Measurements from ENCODE around the gene ARL6IP1.
A peak's percentile ranks its signal among the peaks of the same experiment; 100 is the strongest.
"Not testable (repeated sequence)": the region's sequence is repeated elsewhere in the genome, so short reads cannot be mapped to it uniquely, and the experiment has no call there.

The ARL6IP1 gene

DNA sequence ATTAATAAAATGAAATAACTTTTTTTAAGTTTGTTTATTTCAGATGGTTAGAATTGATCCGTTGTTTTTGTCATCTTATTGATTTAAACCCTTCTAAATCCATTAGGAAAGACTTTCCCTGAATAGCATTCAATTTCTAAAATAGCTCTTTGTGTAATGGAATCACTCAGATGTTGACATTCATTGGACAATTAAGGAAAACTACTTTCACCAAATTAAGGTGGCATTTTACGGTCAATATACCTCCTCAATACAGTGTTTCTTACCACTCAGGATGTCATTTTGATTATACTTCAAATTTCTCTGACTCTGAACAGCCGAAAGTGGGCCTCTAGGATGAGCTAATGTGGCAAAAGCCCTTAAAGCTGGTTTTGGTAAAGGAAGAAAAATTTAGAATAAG is 1.8 kb downstream of the ARL6IP1 start:
- no peak for DNase-seq (ENCODE audit: low read depth)

DNA sequence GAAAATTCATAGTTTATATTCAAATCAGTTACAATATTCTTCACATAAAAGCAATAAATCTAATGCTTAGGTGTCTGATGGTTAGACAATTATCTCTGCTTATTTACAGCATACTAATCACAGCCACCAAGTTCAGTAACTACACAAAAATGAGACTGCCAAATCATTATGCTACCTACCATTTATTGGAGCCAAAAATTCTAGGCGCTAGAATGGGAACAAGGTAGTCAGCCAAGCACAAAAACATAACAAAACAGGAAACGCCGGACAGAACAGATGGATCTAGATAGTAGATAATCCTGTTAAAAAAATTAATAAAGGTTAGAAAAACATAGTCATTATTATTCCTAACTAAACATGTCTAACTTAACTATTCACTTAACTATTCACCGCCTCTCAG is 3.6 kb downstream of the ARL6IP1 start:
- no peak for DNase-seq (ENCODE audit: low read depth)

DNA sequence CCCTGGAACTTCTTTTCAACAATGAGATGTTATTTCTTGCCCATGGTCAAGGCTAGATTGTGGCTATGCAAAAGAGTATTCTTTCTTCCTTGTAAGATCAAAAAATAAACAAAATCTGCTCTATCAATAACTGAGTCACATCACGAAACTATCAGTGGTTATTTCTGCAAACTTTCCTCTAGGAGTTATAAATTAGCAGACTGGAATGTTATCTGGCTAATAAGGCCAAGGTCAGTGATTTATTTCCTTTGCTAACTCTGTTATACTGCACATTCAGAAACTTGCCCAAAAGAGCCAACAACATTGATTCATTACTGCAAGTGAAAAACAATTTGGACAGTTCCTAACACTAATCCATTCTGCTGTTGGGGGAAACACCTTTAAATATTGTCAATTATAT is 5.0 kb downstream of the ARL6IP1 start:
- no peak for DNase-seq (ENCODE audit: low read depth)

DNA sequence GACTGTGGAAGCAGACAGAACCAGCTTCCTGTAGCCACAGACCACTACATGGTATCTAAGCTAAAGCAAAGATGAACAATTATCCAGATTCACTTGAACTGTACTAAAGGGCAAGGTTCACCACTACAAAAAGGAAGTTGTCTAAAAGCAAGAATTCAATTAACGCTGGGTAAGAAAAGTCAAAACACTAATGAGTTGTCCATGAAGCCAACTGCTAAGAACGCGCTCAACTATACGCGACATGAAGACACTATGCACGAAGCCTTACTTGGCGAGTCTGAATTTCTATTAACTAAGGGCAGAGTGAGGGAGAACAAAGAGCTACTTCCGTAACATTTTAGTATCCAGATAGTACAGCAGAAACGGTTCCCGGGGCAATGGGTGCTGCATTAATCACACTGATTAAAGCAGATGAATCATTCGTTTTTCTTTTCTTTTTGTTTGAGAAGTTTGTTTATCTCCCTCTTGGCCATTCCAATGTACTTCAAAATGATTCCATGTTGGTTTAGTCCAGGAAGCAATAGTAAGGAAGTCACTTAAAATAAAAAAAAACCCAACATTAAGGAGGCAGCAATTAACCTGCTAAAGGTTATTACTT is 8.4 kb downstream of the ARL6IP1 start:
- no peak for DNase-seq (ENCODE audit: low read depth)

DNA sequence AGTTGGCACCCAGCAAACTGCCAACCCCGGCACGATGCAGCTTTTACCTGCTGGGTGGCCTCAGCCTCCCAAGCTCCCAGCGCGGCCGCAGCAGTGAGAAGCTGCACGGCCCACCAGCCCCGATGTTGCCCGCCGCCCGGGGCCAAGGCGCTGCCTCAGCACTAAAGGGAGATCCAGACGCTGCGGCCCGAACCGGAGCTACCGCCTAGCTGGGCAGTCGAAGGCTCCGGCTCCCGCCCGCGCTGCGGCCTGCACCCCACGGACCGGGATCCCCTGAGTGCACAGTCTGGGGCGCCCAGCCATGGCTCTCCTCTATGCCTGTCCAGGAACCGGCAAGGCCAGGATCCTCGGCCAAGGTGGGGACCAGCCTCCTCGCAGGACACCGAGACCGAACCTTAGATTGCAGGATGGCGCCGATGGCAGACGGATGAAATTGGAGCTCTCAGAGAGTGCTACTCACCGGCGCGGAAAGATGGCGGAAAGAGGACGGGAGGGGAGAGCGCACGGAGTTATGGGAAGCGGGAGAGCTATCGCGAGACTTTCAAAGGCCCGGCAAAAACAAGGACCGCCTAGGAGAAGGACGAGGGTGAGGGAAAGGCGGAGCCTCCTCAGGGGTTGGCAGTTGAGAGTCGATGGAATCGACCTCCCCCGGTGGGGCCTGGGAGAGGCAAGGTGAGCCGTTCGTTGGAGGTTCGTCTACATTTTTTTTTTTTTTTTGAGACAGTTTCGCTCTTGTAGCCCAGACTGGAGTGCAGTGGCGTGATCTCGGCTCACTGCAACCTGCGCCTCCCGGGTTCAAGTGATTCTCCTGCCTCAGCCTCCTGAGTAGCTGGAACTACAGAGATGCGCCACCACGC is 11.3 kb downstream of the ARL6IP1 start, which contains the start of gene RPS15A:
Gene RPS15A, minus strand, starts transcription at position 485 of the 857 bp plus-strand sequence. CDS start 1,221 bp downstream, outside the sequence.
- DNase-seq (ENCODE audit: low read depth): peak; percentile 88

DNA sequence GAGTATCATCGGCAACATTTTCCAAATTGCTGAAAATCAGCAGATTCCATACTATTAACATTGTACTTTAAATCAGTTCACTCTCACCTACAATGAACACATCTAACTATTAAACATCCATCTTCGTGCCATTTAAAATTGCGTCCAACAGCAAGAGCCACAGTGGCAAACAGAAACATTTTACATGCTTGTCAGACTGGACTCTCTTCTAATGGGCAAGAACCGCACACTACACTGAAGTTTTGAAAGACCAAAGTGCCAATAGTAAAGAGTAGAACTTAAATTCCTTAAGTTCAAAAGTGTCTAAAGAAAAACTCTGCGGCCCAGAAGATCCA is 11.9 kb downstream of the ARL6IP1 start:
- DNase-seq (ENCODE audit: low read depth): no peak

DNA sequence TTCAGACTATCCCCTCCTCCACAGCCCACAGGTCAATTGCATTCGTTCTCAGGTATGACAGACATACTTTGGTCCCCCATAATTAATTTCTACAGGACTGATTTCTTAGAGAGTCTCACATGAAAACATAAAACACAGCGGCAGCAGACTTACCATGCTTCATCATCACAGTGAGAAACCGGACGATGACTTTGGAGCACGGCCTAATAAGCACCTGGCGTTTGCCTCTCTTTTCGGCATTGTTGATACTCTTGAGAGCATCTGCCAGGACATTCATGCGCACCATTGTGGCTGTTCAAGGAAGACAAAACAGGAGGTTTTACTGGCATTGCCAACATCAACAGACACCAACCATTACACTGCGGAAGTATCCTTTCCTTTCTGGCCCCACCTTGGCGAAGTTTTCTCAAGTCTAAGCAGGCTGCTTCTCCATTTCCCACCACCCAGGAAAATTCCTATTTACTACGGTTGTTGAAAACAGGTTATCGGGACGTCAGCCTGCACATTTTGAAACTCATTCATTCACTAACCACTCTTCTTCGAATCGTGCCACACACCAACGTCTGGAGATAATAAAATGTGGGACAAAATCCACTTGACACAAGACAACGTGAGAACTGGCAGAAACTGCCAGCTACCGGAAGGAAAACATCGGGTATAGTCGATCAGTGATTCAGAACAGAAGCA is 12.4 kb downstream of the ARL6IP1 start:
- DNase-seq (ENCODE audit: low read depth): no peak

DNA sequence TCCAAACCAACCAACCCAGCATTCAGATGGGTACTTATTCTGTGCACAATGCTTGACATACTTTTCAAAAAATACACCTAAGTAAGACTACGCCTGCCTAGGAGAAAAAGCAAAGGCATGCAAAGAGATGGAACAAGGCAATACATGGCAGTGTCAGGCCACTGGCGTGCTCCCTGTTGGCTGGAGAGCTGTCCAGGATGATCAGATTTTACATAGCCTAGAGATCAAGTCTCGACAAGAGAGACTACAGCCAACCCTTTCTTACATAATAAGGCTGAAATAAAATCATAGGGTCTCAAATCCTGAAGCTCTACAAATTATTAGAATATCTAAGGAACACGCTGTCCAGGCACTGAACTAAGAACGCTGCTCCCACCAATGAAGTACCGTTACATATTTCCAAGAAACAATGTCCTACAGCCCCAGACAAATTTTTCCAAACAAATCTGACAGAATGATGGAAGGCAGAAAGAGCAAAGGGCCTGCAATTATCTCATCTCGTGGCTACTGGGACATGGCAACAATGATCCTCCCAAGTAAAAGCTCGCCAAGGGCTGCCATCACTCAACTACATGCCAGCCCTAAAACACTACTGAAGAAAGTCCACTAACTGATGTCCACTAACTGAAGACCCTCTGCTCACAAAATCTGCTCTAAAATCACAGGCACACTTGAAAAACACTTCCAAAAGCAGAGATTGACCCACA is 16.3 kb downstream of the ARL6IP1 start:
- DNase-seq (ENCODE audit: low read depth): no peak

DNA sequence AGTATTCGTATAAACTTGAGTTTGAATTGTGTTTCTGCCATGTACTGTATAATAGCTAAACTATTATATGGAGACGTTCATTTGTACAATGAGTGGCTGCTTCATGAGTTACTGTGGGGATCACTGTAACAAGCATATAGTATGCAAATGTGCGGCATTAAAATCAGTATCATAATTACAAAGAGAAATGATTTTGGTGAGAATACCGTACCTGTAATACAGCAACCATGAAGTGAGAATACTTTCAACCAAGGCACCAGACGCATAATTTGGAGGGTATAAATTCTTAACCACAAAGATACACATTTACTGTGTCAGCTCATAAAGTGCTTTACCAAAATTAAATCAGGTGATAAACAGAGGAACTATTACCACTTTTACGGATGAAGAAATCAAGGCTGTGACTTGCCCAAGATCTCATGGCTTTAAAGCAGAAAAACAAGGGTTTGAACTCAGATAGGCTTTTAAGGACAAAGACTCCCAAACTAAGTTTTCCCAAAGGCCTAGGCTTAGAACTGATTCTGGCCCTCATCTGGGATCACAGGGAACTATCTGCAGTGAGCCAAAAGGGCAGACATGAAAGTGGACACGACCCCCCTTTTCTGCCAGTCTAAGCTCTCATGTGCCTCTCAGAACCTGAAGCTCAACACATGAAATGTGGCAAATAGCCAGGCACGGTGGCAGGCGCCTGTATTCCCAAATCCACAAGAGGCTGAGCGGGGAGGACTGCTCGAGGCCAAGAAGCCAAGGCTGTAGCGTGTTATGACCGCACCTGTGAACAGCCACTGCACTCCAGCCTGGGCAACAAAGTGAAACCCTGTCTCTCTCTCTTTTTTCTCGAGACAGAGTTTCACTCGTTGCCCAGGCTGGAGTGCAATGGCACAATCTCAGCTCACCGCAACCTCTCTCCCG is 17.7 kb downstream of the ARL6IP1 start:
- DNase-seq (ENCODE audit: low read depth): no peak

DNA sequence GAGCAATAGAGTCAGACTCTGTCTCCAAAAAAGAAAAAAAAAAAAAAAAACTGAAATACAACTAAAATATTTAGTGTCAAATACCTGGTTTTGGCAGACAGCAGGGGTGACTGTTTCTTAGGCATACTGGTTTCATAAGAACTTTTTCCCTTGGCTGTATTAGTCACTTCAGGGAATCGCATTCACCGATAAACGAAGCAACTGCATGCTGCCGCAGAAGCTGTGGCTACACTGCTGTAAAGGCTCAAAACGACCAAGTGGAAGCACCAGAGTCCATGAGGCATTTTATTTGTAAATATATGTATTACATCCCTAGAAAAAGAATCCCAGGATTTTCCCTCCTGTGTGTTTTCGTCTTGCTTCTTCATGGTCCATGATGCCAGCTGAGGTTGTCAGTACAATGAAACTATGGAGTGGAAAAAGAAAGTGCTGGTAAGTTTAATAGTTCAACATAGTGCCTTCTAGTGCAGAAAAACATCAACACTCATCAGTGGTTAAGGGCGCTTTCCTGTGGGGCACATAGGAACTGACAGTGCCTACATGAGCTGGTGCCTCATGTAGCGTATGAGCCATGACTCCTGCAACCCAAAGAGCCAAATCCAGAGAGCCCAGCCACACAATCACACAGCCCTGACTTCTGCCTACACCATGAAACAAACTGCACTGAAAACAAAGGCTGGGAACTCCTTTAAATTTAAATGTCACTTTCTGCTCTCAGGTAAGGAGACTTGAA is 18.5 kb downstream of the ARL6IP1 start:
- DNase-seq (ENCODE audit: low read depth): no peak

DNA sequence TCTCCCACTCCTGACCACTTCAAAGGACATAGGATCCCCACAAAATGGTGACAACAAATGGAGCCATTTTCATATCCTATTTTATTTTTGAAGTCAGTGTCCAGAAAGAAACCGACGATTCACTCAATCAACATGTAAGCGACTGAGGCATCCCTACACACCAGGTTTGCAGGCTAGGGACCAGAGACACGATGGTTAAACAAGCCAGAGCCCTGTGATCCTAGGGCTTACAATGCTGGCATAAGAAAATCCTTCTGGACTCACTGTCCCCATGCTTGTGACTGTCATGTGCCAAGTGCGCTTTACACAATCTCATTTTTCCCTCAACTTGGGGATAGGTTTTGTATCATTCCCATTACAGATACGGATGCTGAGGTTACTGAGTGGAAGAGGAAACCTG is 20.1 kb downstream of the ARL6IP1 start:
- not testable (repeated sequence) for DNase-seq (ENCODE audit: low read depth)

DNA sequence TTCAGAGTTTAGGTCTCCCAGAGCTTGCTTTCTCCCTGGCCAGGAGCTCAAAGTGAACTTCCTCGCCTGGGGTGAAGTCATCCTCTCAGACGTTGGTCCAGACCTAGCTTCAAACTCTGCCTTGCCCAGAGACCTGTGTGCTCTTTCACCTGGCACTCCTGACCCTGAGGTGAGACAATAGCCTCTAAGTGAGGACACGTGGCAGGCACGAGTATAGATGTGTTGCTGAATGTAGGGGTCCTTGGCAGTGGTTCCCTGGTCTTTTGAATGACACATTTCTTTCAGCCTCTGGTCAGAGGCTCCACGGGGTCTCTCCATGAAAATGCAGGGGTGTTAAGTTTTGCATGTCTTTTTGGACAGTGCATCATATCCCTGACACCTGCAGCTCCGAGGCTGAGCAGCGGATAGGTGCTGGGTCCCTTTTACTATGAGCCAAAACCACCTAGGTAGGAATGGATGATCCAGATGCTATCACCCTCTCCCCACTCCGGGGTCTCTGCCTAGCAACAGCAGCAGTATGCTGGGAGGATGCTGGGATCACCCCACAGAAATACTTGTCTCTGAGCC is 20.8 kb downstream of the ARL6IP1 start:
- not testable (repeated sequence) for DNase-seq (ENCODE audit: low read depth)

DNA sequence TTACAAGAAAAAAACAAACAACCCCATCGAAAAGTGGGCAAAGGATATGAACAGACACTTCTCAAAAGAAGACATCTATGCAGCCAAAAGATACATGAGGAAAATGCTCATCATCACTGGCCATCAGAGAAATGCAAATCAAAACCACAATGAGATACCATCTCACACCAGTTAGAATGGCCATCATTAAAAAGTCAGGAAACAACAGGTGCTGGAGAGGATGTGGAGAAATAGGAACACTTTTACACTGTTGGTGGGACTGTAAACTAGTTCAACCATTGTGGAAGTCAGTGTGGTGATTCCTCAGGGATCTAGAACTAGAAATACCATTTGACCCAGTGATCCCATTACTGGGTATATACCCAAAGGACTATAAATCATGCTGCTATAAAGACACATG is 23.7 kb downstream of the ARL6IP1 start:
- not testable (repeated sequence) for DNase-seq (ENCODE audit: low read depth)

DNA sequence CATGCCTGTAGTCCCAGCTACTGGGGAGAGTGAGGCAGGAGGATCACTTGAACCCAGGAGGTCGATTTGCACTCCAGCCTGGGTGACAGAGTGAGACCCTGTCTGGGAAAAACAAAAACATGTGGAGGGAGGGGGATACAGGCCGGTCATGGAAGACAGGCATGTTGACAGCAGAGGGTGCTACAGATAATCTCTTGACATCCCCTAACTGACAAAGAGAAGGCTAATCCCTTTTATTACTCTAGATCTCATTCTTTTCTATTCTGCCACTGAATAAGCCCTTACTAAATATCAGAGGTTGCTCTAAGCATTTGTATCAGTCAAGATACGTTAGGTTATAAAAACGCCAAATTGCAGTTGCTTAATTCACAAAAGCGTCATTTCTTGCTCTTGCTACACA is 25.0 kb downstream of the ARL6IP1 start:
- DNase-seq (ENCODE audit: low read depth): not testable (repeated sequence)

DNA sequence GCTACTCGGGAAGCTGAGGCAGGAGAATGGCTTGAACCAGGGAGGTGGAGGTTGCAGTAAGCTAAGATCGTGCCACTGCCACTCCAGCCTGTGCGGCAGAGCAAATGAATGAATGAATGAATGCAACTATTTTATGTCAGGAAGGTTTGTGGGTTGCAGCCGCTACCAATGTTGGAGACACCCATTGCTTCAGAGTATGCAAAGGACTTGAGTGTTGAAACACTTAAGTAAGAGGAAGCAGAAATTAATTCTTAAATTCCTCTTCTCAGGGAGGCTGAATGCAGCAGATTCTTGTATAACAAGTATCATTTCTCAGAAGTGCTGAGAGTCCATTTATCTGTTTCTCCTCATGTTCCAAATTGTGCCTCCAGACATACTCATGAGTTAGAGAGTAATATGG is 26.7 kb downstream of the ARL6IP1 start:
- DNase-seq (ENCODE audit: low read depth): not testable (repeated sequence)

DNA sequence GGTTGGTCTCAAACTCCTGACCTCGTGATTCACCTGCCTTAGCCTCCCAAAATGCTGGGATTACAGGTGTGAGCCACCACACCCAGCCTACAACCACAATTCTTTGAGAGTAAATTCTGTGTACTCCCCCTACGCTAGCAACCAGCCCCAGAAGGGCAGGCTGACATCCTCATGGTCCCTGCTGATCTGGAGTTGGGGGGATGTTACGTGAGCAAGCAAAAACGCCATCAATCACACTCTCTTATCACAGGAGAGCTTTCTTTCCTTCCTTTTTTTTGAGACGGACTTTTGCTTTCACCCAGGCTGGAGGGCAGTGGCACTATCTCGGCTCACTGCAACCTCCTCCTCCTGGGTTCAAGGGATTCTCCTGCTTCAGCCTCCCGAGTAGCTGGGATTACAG is 29.2 kb downstream of the ARL6IP1 start:
- DNase-seq (ENCODE audit: low read depth): not testable (repeated sequence)

DNA sequence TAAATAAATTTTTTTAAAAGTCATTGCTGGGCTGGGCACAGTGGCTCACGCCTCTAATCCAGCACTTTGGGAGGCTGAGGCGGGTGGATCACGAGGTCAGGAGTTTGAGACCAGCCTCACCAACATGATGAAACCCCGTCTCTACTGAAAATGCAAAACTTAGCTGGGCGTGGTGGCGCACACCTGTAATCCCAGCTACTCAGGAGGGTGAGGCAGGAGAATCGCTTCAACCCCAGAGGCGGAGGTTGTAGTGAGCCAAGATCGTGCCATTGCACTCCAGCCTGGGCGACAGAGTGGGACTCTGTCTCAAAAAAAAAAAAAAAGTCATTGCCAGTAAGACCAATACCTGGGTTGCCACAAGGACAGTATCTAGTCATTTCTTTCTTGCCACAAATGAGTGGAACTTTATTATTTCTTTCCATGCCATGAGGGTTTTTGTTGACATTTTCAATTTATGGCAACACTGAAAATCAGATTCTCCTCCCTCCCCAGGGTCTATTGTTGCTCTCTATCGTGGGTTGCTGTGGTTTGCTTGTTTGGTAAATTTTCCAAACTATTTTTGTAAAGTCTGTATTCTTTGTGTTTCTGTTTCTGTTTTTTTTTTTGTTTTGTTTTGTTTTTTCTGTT is 30.9 kb downstream of the ARL6IP1 start:
- DNase-seq (ENCODE audit: low read depth): not testable (repeated sequence)

DNA sequence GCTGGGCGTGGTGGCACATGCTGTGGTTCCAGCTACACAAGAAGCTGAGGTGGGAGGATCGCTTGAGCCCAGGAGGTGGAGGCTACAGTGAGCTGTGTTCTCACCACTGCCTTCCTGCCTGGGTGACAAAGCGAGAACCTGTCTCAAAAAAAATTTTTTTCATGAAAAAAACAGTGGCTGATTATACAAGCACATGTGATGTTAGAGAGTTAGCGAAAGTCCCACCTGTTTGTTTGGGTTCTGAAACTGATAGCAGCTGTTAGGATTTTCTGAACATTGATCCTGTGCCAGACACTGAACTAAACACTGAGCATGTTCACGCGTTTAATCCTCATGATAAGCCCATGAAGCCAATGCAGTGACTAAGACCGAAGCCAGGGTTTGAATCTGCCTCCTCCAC is 34.1 kb downstream of the ARL6IP1 start:
- not testable (repeated sequence) for DNase-seq (ENCODE audit: low read depth)

DNA sequence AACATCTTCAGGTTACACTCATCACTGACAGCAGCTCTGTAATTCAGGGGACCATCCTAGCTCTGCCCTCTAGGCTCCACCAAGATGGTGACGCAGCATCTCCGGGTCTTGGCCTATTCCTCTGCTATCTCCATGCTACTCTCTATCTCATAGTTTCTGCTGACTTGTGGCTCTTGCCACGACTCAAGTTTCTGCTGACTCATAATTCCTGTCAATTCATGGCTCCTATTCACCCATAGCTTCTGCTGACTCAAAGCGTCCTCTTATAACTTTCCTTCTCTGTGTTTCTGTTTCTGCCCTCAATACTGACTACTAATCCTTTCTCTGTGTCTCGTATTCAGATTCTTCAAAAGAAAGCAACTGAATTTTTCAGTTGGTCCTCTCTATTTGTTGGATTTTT is 38.6 kb downstream of the ARL6IP1 start:
- DNase-seq (ENCODE audit: low read depth): not testable (repeated sequence)

Measured in activated T-cell treated with anti-CD3 and anti-CD28 coated beads for 48 hours (primary cell).